GM20431 (cell line): ENCODE results near the gene PRICKLE2.

ENCODE experiments used
- in situ Hi-C: fragments of 300-500 bp; cut with MseI, MboI; formaldehyde crosslinking; loops from one replicate; pipeline ENCODE4 v1.15.0; 2020; ENCODE audit warnings: low sequenced_read_pairs; ENCODE audit not compliant: unreplicated experiment

Gene PRICKLE2

DNA sequence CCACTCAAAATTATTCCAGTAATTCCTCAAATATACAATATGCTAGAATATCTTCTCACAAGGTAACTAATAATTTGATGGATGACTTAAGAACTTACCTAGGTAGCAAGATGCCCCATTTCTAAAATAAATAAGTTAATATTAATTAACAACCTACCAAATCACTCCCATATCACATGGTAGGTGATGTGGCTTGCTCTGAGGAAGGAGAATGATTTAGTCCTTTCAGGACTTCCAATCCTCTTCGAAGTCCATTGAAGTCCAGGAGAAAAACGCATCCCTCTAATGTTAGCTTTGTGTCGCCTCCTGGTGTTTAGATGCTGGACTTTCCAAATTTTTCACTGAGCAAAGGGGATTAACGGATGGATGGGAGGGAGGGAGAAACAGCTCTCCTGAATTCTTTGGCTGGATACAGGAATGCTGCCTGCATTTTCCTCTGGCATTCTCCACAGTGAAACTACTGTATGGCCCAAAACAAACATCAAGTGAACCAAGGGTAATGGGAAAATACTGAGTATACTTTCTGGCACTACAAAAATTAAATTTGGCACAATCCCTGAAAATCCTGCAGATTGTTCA is 58.6 kb downstream of the PRICKLE2 start:
- in situ Hi-C loops: no loop called here

DNA sequence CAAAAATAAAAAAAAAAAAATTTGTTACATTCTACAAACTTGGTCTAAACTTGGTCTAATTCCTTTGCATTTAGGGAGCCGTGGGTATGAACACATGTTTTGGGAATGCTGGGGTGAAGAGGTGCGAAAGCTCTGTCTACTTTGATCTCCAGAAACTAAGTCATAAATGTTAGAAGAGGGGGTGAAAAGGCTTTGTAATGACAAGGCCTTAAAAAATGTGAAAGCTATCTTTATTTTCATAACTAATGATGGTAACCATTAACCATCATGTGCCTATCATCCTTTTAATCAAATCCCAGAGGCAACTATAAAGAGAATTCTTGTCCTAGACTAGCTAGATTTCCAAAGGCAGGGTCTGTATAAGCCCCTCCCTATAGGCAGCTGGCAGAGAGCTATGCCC is 60.9 kb downstream of the PRICKLE2 start:
- in situ Hi-C loops: no loop called here

DNA sequence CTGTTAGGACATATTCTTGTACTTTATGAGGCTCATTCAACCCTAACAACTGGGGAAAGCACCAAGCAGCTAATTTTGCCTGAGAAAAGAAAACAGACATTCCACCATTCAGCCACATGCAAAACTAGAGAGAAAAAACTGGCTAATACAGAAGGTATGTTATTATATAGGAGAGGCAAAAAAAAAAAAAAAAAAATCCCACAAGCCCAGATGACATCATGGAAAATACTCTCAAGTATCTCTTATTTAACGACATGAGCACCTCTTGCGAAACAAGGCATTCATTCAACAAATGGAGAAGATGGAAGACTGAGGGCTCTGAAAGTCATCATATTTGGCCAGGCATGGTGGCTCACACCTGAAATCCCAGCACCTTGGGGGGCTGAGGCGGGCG is 61.5 kb downstream of the PRICKLE2 start:
- in situ Hi-C loops: no loop called here

DNA sequence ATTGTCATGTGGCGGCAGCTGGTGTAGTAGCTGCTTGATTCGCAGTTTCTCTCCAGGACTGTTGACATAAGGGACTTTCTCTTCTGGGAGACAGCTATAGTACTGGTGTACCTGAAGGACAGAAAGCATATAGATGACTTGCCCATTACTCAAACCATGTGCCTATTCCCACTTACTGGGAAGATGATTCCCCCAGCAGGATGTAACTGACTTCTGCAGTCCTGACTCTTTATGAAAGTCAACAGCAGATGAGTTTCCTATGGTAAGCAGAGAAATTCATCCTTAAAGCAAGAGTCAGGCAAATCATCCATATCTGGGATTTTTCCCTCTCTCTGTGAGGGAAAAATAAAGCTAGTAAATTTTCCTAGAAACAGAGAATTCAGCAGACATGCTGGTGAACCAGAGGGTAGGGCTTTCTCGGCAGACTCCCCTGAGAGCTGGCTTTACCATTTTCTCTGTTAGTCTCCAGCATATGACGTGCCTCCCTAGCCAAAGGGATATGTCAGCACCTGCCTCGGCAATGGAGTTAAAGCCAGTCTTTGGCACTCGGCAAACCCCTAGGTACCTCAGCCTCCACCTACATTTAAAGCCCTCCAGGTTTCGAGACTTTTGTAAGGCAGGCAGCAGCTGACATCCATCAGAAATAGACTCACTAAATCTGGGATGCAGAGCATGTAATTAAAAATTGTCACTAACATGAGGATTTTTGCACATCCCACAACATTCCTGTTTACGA is 62.1 kb downstream of the PRICKLE2 start:
- in situ Hi-C loops: no loop called here

DNA sequence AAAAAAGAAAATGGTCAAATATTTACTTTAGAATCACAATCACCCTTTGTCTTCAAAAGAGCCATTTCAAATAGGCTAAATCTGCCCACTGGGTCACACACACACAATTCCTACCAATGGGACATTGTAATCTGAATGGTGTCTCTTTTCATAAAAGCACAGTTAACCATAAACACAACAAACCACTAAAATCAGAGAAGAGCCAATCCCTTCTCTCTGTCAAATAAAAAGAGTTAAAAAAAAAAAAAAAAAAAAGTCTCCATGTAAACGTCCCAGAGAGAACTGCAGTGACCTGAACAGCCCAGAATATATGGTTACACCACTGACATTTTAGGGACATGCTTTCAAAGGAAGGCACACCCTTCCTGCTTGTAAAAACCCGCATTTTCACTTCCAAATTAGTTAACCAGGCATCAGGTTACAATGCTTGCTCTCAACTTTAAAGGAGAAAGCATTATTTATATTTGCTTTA is 63.7 kb downstream of the PRICKLE2 start:
- in situ Hi-C loops: no loop called here

DNA sequence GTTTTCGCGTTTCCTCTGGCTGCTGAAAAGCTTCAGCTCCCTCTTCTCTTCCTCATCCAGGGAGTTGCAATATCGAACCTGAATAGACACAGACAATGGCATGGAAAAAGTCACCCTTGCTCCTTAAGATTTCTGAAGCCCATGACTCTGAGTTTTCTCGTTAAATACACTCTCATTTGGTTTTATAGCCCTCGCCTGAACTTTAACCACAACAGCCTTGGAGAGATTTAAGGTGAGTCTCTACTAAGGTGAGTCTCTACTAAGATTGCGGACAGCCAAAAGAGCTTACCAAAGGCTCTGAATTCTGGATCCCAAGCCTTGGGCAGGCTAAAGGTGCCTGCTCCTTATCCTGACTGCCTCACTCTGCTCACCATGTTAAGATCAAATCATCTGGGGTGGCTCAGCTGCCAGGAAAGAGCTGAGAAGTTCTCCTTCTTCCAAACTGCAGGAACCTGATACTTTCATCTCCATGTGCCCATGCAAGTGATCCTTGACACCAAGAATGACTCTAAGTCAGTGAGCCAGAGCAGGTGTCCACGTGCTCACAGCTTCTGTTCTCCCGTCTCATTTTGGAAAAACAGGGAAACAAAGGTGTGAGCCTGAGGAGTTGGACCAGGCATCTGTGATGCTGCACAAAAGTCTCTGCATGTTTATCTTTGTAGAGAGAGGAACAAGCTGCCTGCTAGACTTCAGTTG is 65.1 kb downstream of the PRICKLE2 start:
- in situ Hi-C loops: no loop called here

DNA sequence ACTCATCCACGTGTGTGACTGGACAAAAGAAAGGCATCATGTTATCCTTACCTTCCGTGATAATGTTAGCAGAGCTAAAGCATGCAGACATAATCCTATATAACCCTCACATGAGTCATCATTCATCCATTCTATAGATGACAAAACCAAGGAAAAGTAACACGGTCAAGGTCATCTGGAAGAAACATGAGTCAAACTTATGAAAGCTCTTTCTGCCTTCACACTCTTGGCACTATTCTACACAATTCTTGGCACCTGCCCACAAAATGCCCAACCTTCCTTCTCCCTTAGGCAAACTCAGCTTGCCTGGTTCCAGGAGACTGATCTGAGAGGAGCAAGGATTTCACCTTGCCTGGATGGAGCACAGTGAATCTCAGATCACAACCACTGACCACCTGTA is 66.9 kb downstream of the PRICKLE2 start:
- in situ Hi-C loops: no loop called here

DNA sequence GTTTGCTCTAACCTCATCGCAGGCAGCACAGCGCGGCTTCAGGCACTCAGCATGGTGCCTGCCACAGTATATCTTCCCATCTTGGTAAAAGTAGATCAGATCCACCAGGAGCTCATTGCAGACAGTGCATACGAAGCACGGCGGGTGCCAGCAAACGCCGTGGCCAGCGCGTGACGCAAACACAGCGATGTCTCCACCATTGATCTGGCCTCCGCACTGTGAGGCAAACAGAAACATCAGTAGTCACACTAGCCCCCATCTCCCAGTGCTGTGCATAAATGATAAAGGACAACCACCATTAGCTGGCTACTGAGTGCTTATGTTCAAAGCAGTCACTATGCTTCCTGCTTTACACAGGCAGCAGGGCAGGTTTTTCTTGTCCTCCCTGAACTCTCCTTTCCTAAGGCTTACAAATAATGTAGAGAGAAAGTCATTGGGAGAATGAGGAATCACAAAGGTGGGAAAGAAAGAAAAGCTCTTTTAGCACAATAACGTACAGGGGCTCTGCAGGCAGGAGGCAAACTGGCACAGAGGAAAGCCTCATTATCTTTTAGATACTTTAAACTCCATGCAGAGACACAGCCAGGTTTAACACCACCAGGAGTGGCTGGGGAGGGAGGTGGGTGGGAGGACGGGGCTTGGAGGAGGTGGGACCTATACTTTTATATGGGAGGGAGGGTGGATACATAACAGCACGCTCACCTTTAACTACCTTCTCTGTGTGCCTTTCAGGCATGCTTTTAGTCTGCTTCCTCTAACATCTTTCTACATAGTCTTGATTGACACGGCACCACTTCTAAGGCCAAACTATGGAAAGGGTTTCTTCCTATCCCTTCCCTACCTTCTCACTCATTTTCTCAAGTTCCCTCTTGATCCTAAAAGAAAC is 67.9 kb downstream of the PRICKLE2 start:
- in situ Hi-C loops: no loop called here

DNA sequence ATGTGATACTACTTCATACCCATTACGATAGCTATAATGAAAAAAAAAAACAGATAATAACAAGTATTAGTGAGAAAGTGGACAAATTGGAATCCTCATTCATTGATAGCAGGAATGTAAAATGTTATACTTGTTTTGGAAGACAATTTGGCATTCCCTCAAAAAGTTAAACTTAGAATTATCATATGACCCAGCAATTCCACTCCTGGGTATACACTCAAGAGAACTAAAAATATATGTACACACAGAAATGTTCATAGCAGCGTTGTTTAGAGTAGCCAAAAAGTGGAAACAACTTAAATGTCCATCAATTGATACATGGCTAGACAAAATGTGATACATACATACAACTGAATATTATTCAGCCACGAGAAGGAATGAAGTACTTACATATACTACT is 69.9 kb downstream of the PRICKLE2 start:
- in situ Hi-C loops: no loop called here

DNA sequence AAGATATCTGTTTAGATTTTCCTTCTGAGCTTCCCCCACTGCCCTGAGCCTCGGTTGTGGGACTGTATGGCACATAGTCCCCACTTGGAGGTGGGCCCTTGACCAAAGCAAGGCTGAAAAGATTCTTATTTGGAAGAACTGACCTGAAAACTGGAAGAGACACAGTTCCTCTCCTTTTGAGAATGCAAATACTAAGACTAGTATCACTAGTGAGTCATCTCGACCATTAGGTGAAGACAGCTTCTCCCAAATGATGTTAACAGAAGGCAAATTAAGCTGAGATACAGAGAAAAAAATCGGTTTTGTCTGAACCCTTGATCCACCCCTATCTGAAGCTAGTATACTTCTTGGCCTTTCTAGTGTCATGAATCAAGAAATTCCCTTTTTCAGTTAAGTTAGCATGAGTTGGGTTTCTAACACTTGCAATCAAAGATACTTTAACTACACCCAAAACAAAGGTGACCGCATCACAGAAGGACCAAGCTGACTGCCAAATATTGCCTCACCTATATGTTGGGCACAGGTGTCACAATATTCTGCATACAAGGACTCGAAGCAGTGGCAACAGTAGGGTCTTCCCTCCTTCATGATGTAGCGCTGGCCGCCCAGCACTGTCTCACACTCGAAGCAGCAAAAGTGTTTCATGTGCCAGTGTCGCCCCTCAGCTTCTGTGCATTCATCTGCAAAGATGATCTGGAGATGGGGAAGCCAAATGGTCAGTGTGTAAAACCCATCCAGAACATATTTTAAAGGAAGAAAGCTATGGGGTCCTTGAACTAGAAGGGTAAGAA is 72.4 kb downstream of the PRICKLE2 start:
- in situ Hi-C loops: no loop called here

DNA sequence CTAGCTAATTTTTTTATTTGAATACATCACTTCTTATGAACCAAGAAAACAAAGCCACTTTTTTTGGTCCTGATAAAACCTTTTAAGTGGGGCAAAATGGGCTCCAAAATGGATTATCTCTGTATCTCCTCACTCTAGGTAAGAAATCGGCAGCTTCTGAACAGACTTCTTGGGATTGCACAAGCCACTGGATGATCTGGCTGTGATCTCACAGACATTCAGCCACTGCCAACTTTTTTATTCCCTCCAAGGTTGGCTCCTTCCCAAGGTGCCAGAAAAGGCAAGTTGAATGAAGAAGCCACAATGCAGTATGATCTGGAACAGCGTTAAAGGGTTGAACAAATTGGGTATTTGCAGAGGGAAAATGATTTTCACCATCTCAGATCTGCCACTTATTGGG is 73.2 kb downstream of the PRICKLE2 start:
- in situ Hi-C loops: no loop called here

DNA sequence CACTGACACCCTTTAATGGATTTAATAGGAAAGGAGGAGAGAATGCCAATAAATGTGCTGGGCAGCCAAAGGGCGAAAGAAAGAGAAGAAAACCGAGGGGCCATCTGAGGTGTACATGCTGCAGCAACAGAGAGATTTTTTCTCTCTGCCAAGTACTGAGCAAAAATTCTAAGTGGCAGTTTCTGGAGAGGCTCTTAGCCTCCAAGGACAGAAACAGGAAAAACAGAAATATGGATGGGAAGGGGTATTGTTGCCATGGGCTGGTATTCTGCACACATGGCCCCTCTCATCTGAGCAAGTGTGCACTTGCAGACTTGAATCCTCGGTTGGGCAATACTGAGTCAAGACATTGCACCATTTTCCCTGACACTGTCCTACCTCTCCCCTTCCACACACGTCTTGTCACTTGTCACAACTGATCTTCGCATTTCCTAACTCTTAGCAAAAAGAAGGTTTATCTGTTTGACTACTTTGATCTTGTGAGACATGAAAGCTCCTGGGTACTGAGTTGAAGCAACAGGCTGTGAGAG is 73.9 kb downstream of the PRICKLE2 start:
- in situ Hi-C loops: no loop called here

DNA sequence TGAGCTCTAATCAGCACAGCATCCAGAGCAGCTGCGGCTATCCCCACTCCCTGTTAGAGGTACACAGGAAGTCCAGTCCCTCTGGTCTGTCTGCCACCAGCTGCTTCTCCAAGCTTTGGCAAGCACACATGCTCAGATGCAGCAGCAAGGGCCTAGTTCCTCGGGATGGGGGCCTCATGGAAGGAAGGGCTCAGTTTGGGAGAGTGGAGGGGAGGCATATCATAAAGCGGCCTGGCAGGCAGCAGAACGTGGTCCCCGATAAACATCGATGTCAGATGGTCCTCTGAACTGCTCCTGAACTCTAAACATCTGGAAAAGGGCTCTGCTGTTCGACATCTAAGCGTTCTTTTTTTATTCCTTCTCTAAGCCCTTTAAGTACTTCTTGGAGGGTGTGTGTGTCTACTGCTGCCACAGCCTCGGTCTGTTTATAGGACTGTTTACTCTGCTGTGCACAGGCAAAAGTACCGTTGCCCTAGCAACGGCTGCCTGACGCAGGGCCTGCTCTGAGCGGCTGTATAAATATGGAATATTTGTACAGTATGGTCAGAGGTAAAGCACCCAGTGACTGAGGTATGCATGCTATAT is 74.6 kb downstream of the PRICKLE2 start:
- in situ Hi-C loops: no loop called here

DNA sequence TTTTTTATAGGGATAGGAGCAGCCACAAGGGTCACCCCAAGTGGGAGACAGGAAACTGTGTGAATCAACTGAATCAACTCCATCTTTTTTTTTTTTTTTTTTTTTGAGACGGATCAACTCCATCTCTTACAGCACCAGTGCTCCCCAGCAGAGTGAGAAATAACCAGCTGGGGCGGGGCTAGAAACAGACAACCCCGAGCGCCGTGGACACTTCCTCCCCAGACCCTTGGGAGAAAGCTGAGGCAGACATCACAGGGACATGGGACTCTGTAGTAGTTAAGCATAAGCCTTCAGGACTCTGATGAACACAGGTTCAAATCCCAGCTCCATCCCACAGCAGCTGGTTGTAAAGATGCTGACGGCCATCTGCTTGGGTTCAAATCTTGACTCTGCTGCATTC is 75.4 kb downstream of the PRICKLE2 start:
- in situ Hi-C loops: no loop called here

DNA sequence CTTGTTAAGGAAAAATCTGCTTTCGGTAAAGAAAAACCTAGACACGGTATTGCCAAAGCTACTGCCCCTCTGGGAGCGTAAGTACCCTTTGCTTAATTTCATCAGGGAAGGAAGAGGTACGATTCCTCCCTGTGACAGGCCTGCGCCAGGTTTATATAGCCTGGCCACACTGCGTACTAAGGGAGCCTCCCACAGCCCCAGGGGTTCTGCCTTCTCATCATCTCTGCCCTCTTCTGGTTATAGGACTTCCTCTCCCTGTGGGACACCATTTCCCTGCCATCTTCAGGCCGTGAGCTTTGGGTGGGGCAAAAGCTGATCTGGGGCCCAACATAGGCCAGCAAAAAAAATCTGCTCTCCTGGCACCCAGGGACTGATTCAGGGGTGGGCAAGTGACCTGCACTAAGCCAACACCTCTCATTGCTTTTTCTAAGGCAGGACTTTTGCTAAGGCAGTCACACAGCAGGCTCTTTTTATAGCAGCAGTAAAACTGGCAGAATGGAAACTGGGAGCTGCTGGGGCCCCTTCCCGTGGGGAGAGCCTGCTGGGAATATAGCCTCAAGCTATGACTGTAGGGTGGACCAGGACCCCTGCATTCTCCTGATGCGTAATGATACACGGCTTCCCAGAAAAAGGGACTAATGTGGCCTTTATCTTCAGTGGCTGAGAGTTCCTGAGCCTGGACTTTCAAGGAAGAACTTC is 76.2 kb downstream of the PRICKLE2 start:
- in situ Hi-C loops: no loop called here

DNA sequence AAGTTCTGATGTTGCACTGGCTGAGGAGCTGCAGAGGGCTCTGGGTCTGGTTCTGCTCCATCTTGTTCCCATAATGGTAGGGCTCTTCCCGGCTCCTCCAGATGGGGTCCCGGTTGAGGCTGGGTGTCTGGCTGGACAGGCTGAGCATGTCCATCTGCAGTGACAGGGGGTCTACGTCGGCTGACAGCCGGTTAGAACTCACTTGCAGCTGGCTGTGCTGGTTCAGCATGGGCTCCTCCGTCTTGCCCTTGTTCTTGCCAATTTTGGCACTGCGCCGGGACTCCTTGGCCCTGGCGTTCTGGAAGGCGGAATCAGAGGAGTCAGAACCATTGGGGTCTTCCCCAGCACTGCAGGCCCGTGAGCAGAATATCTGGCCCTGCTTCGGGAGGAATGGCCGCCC is 78.1 kb downstream of the PRICKLE2 start:
- in situ Hi-C loops: no loop called here

DNA sequence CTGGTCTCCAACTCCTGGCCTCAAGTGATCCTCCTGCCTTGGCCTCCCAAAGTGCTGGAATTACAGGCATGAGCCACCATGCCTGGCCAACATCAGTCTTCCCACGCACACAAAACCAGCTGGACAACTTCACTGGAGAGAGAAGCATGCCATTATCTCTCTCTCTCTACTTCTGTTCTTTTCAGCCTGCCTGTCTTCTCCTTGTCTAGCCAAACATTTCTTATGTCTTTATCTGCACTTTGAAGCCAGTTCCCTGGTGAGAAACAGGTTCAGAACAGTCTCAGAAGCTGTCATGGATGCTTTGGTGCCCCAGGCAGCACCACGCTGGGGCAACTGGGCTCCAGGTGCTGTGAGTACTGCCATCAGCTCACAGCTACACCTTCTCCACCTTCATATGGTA is 79.8 kb downstream of the PRICKLE2 start:
- in situ Hi-C loops: no loop called here

DNA sequence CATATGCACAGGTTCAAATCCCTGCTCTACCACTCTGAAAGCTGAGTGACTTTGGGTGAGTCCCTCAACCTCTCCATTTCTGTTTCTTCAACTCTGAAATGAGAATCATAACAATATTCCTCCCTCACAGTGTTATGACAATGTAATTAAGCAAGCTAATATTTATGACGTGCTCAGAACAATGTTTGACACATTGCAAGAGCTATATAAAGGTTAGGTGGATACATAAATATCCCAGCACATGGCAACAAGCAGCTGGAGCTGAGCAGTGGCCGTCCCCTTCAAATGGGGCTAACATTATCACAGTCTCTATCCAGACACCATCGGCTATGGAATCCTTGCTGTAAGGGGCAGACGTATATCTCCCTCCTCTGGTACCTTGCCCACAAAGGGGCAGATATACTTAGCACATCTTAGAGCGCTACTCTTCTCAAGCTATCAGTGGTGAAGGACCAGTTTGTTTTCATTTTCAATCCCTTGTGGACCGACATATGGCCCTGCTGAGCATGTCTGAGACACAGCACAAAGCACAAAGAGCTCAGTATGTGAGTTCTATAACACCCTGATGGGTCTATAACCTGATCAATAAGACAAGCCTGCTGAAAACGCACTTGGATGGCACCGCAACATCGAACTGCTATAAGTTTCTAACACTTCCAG is 80.9 kb downstream of the PRICKLE2 start:
- in situ Hi-C loops: no loop called here
